ENCODE results near the gene HTR4.

HTR4 gene

DNA sequence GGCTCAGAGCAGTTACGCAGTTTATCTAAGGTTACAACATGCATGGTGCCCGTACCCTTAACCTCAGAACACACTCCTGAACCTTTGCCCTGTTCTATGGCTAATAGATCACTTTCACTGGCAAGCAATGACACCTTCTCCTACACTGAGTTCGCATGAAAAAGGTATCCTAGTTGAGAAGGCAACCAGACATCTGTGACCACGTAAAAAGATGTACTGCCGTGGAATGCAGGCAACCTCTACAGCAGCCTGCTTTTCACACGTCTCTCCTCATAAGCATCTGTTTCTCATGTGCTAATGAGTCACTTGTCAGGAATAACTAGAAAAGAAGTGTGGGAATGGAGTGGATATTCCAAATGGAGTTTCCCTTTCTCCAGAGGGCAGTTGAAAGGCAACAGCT, 199.1 kb downstream of the HTR4 start:
- H3K4me3 ChIP-seq (ENCODE audit: low read length), result no peak overlapping the region
- H3K9ac ChIP-seq (ENCODE audit: low read length), result no peak overlapping the region
- H3K36me3 ChIP-seq (replicated peaks; ENCODE audit: low read depth, low read length), result no peaks in the 10 kb centered on the region
- no peak overlapping the region for H3K4me2 ChIP-seq (ENCODE audit: low read length)
- TF ChIP-seq, protein P1, sequence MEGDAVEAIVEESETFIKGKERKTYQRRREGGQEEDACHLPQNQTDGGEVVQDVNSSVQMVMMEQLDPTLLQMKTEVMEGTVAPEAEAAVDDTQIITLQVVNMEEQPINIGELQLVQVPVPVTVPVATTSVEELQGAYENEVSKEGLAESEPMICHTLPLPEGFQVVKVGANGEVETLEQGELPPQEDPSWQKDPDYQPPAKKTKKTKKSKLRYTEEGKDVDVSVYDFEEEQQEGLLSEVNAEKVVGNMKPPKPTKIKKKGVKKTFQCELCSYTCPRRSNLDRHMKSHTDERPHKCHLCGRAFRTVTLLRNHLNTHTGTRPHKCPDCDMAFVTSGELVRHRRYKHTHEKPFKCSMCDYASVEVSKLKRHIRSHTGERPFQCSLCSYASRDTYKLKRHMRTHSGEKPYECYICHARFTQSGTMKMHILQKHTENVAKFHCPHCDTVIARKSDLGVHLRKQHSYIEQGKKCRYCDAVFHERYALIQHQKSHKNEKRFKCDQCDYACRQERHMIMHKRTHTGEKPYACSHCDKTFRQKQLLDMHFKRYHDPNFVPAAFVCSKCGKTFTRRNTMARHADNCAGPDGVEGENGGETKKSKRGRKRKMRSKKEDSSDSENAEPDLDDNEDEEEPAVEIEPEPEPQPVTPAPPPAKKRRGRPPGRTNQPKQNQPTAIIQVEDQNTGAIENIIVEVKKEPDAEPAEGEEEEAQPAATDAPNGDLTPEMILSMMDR (IDR thresholded peaks at IDR 0.05; ENCODE audit: low read depth, low read length), result no peak
- TF ChIP-seq EZH2phosphoT487 (IDR thresholded peaks at IDR 0.05; ENCODE audit: low read depth), result no peak
- no peak overlapping the region for H3K27ac ChIP-seq (ENCODE audit: low read length)
- H3K27me3 ChIP-seq (ENCODE audit: low read depth, low read length), result no peaks in the 10 kb centered on the region
- no peak overlapping the region for H2AFZ ChIP-seq (ENCODE audit: low read depth, low read length)
- H3K79me2 ChIP-seq (ENCODE audit: low read length), result no peaks in the 10 kb centered on the region
- no peaks in the 10 kb centered on the region for H3K4me1 ChIP-seq (ENCODE audit: low read length)
- no peaks in the 10 kb centered on the region for H4K20me1 ChIP-seq (ENCODE audit: insufficient read depth, low read length)
- H3K9me3 ChIP-seq (ENCODE audit: insufficient read depth, low read length), result no peaks in the 10 kb centered on the region

DNA sequence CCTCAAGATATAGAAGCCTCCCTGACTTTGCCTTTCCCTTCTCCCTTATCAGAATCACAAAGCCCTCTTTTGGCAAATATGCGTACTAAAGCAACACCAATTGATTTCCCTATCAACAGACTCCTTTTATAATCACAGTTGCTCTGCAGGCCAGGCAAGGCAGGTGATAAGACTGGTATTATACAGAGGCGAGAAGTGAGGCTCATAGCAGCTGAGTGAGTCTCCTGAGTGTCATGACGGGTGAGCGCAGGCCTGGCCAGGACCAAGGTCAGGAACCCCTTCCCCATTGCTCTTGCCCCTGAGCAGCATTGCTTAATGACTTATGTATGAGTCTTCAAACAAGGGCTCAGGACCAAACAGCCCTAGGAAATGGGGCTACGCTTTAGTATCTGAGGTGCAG, 199.8 kb downstream of the HTR4 start:
- TF ChIP-seq EZH2phosphoT487 (IDR thresholded peaks at IDR 0.05; ENCODE audit: low read depth), result no peak
- TF ChIP-seq, protein P1 (IDR thresholded peaks at IDR 0.05; ENCODE audit: low read depth, low read length), result no peak

DNA sequence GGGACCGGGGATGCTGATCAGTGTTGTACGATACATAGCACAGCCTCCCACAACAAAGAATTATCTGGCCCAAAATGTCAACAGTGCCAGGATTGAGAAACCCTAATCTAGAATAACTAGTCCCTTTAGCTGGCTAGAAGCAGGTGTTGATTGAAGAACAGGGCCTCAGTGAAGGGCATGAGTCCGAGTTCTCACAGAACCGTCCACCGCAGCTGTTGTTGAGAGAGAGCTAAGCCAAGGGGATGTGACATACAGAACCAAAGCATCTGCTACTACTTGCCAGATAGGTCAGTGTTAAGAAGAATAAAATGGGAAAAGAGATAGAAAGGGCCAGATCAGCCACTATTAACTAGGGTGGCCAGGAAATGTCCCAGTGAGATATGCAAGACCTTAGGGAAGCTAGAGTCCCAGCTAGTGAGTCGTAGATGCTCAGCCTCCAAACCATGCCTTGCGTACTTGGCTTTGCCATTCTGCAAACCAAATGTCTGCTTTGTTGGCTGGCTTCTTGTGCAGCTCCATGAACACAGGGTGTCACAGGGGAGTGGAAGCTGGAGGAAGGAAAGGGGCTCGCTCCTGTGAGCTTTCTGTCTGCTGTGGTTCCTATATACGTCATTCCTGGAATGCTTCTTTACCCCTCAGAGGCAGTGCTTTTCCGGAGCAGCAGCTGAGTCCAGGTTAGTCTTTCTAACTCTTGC, 201.7 kb downstream of the HTR4 start:
- H2AFZ ChIP-seq (ENCODE audit: low read depth, low read length), result no peak overlapping the region
- no peak overlapping the region for H3K9ac ChIP-seq (ENCODE audit: low read length)

More for the DNA sequence above, 199.8 kb downstream of the HTR4 start:
- no peak overlapping the region for H3K27ac ChIP-seq (ENCODE audit: low read length)
- no peaks in the 10 kb centered on the region for H3K79me2 ChIP-seq (ENCODE audit: low read length)
- H3K9ac ChIP-seq (ENCODE audit: low read length), result no peak overlapping the region
- H3K9me3 ChIP-seq (ENCODE audit: insufficient read depth, low read length), result no peaks in the 10 kb centered on the region
- no peaks in the 10 kb centered on the region for H4K20me1 ChIP-seq (ENCODE audit: insufficient read depth, low read length)
- no peaks in the 10 kb centered on the region for H3K27me3 ChIP-seq (ENCODE audit: low read depth, low read length)
- H2AFZ ChIP-seq (ENCODE audit: low read depth, low read length), result no peak overlapping the region
- no peak overlapping the region for H3K4me3 ChIP-seq (ENCODE audit: low read length)
- H3K4me2 ChIP-seq (ENCODE audit: low read length), result no peak overlapping the region
- H3K4me1 ChIP-seq (ENCODE audit: low read length), result no peaks in the 10 kb centered on the region
- H3K36me3 ChIP-seq (replicated peaks; ENCODE audit: low read depth, low read length), result no peaks in the 10 kb centered on the region

DNA sequence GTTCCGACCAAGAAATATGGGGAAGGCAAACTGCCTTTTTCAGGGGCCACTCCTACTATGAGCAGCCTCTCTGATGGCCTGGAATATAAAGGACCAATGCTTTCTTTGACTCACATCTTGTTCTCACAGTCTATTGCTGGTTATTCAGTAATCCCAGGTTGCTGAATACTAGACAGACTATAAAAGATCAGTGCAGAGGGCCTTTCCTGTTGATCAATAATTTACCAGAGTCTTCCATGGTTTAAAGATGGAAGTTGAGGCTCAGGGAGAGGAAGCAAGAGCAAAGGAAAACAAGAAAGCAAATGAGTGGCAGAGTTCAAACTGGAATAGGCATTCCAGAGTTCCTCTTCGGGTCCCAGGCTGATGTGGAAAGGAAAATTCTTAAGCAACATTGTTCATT, 207.7 kb downstream of the HTR4 start:
- Histone ChIP-seq H3K9ac (ENCODE audit: low read length) (no peak overlapping the region), H3K27ac (ENCODE audit: low read length) (no peak overlapping the region), H2AFZ (ENCODE audit: low read depth, low read length) (no peak overlapping the region), H3K9me3 (ENCODE audit: insufficient read depth, low read length) (no peaks in the 10 kb centered on the region), H4K20me1 (ENCODE audit: insufficient read depth, low read length) (no peaks in the 10 kb centered on the region), H3K4me2 (ENCODE audit: low read length) (no peak overlapping the region), H3K4me3 (ENCODE audit: low read length) (no peak overlapping the region), H3K27me3 (ENCODE audit: low read depth, low read length) (no peaks in the 10 kb centered on the region), H3K36me3 (replicated peaks; ENCODE audit: low read depth, low read length) (no peaks in the 10 kb centered on the region), H3K4me1 (ENCODE audit: low read length) (no peaks in the 10 kb centered on the region), H3K79me2 (ENCODE audit: low read length) (no peaks in the 10 kb centered on the region)
- TF ChIP-seq, protein P1 (IDR thresholded peaks at IDR 0.05; ENCODE audit: low read depth, low read length), result no peak
- TF ChIP-seq EZH2phosphoT487 (IDR thresholded peaks at IDR 0.05; ENCODE audit: low read depth), result no peak

More for the DNA sequence above, 201.7 kb downstream of the HTR4 start:
- Histone ChIP-seq H3K27ac (ENCODE audit: low read length) (no peak overlapping the region), H3K4me3 (ENCODE audit: low read length) (no peak overlapping the region), H3K27me3 (ENCODE audit: low read depth, low read length) (no peaks in the 10 kb centered on the region), H4K20me1 (ENCODE audit: insufficient read depth, low read length) (no peaks in the 10 kb centered on the region), H3K4me1 (ENCODE audit: low read length) (no peaks in the 10 kb centered on the region), H3K36me3 (replicated peaks; ENCODE audit: low read depth, low read length) (no peaks in the 10 kb centered on the region), H3K9me3 (ENCODE audit: insufficient read depth, low read length) (no peaks in the 10 kb centered on the region), H3K79me2 (ENCODE audit: low read length) (no peaks in the 10 kb centered on the region), H3K4me2 (ENCODE audit: low read length) (no peak overlapping the region)
- TF ChIP-seq, protein P1 (IDR thresholded peaks at IDR 0.05; ENCODE audit: low read depth, low read length), result no peak
- TF ChIP-seq EZH2phosphoT487 (IDR thresholded peaks at IDR 0.05; ENCODE audit: low read depth), result no peak
